Hypothalamus (tissue), 51 donors: ENCODE results near the gene ADAM22.

Experiments
- DNase-seq, 51 donors: peaks; one replicate each; lab custom pipeline; 2025; lab: John Stamatoyannopoulos, UW

ADAM22 gene

GRCh38 chr7:88037050-88037449 lies 103.0 kb downstream of the ADAM22 start:
- DNase-seq, result no peak

GRCh38 chr7:88040694-88041093 lies 106.6 kb downstream of the ADAM22 start:
- DNase-seq, result no peak

- no peak for DNase-seq
Observed at GRCh38 chr7:88041583-88041982, 107.5 kb downstream of the ADAM22 start.

- DNase-seq, result no peak
Observed at GRCh38 chr7:88042157-88042556, 108.1 kb downstream of the ADAM22 start.

GRCh38 chr7:88042803-88043202 lies 108.8 kb downstream of the ADAM22 start:
- no peak for DNase-seq

GRCh38 chr7:88044069-88044468 lies 110.0 kb downstream of the ADAM22 start:
- no peak for DNase-seq

- no peak for DNase-seq
Observed at GRCh38 chr7:88046839-88047573, 113.0 kb downstream of the ADAM22 start.

GRCh38 chr7:88057655-88058054 lies 123.6 kb downstream of the ADAM22 start:
- DNase-seq, result no peak

GRCh38 chr7:88062238-88062637 lies 128.2 kb downstream of the ADAM22 start:
- no peak for DNase-seq

GRCh38 chr7:88069093-88069492 lies 135.0 kb downstream of the ADAM22 start:
- DNase-seq, result no peak

GRCh38 chr7:88071994-88072714 lies 138.1 kb downstream of the ADAM22 start:
- no peak for DNase-seq

GRCh38 chr7:88072715-88073055 lies 138.6 kb downstream of the ADAM22 start:
- DNase-seq, result no peak

- DNase-seq, result no peak
Observed at GRCh38 chr7:88073626-88074025, 139.6 kb downstream of the ADAM22 start.

- no peak for DNase-seq
Observed at GRCh38 chr7:88075216-88075615, 141.2 kb downstream of the ADAM22 start.

GRCh38 chr7:88083883-88084282 lies 149.8 kb downstream of the ADAM22 start:
- no peak for DNase-seq

GRCh38 chr7:88089561-88089960 lies 155.5 kb downstream of the ADAM22 start:
- DNase-seq, result peak in 8 of 51 donors; percentile 0 to 43 (median 2)

- no peak for DNase-seq
Observed at GRCh38 chr7:88090240-88090639, 156.2 kb downstream of the ADAM22 start.

- DNase-seq, result no peak
Observed at GRCh38 chr7:88090671-88091070, 156.6 kb downstream of the ADAM22 start.

GRCh38 chr7:88091988-88092675 lies 158.1 kb downstream of the ADAM22 start:
- no peak for DNase-seq

- no peak for DNase-seq
Observed at GRCh38 chr7:88092676-88092999, 158.6 kb downstream of the ADAM22 start.

GRCh38 chr7:88101769-88102168 lies 167.7 kb downstream of the ADAM22 start:
- no peak for DNase-seq

GRCh38 chr7:88102675-88103074 lies 168.6 kb downstream of the ADAM22 start:
- no peak for DNase-seq
